A549 (cell line): ENCODE data around the gene GINS1. TPM values are rescaled to one million over a fixed set of nuclear protein-coding genes. Genes with fewer than 3 reads are reported as not detected.

ENCODE experiments used
- ATAC-seq, 2 experiments: fragments of 200-7000 bp in 1 of 2; fragments of >200 bp in 1 of 2; cut with Nextera tagmentation in 1 of 2; cut with Tn5 transposase in 1 of 2; 3 replicates each; pipeline versions ENCODE4 v1.8.0 to v1.9.1; 2018 to 2020; ENCODE audit warnings: mild to moderate bottlenecking in 1 of 2, moderate library complexity in 1 of 2
- CTCF ChIA-PET: fragments of 300-600 bp; sonication (Branson Sonifier 250); formaldehyde crosslinking; extraction: SDS; loops from one replicate; lab custom pipeline; 2021; ENCODE audit warnings: antibody characterized with exemption, inconsistent platforms; lab: Yijun Ruan, JAX
- POLR2A ChIA-PET: fragments of 350-600 bp; formaldehyde crosslinking; extraction: SDS; loops from one replicate; lab custom pipeline; 2021; ENCODE audit warnings: antibody characterized with exemption, inconsistent platforms; lab: Yijun Ruan, JAX
- DNase-seq, 2 experiments: peaks; one replicate each; pipeline versions ENCODE4 v3.0.0 to v3.0.0-alpha.2; 2011 to 2016; ENCODE audit warnings: low read depth in 1 of 2, low spot score in 1 of 2
- FAIRE-seq: peaks from 2 replicates; lab custom pipeline; 2011; peaks lifted over from hg19 to GRCh38; lab: Jason Lieb, UNC
- H3K27ac ChIP-seq, 2 experiments: fragments of >200 bp; sonication (Bioruptor Twin); formaldehyde crosslinking; 3 replicates each; pipeline ENCODE4 v1.5.1; 2016 to 2017
- H3K4me1 ChIP-seq: fragments of >200 bp; sonication (Bioruptor Twin); formaldehyde crosslinking; 3 replicates; pipeline ENCODE4 v1.6.1; 2016
- H3K4me2 ChIP-seq: fragments of >200 bp; sonication (Bioruptor Twin); formaldehyde crosslinking; 3 replicates; pipeline ENCODE4 v1.6.1; 2016
- H3K4me3 ChIP-seq: fragments of >200 bp; sonication (Bioruptor Twin); formaldehyde crosslinking; 3 replicates; pipeline ENCODE4 v1.5.1; 2016
- H3K9me3 ChIP-seq: fragments of >200 bp; sonication (Bioruptor Twin); formaldehyde crosslinking; 3 replicates; pipeline ENCODE4 v1.6.1; 2016
- ATOH8 ChIP-seq: fragments of 250-450 bp; sonication (Bioruptor Pico); IDR thresholded peaks from 2 replicates; pipeline ENCODE4 v1.5.0; 2020; ENCODE audit warnings: low read depth, mild to moderate bottlenecking, moderate library complexity
- CBX2 ChIP-seq: fragments of 200-600 bp; sonication (generic); IDR thresholded peaks from 2 replicates; pipeline ENCODE4 v1.6.1; 2016; ENCODE audit warnings: low read depth, mild to moderate bottlenecking, borderline replicate concordance
- CBX8 ChIP-seq: fragments of 200-600 bp; sonication (generic); IDR thresholded peaks from 2 replicates; pipeline ENCODE4 v1.6.1; 2016
- E2F6 ChIP-seq: IDR thresholded peaks from 2 replicates; pipeline ENCODE4 v1.6.1; 2012; ENCODE audit warnings: low read depth, borderline replicate concordance
- EHMT2 ChIP-seq: fragments of 200-600 bp; sonication (generic); IDR thresholded peaks from 2 replicates; pipeline ENCODE4 v1.6.1; 2016; ENCODE audit warnings: antibody characterized with exemption, low read depth, mild to moderate bottlenecking, moderate library complexity
- ELK1 ChIP-seq: fragments of 150-350 bp; IDR thresholded peaks from 2 replicates; pipeline ENCODE4 v1.6.1; 2014; ENCODE audit warnings: low read depth, mild to moderate bottlenecking, low read length
- EP300 ChIP-seq, 2 experiments: fragments of >200 bp; sonication (Bioruptor Twin); formaldehyde crosslinking; IDR thresholded peaks; 2 replicates in 1 of 2; 3 replicates in 1 of 2; pipeline ENCODE4 v1.6.1; 2016 to 2017
- ESRRA ChIP-seq: fragments of 150-350 bp; IDR thresholded peaks from 2 replicates; pipeline ENCODE4 v1.6.1; 2014; ENCODE audit warnings: mild to moderate bottlenecking, low read length, borderline replicate concordance
- FOSB ChIP-seq: fragments of 250-450 bp; sonication (Bioruptor Pico); IDR thresholded peaks from 2 replicates; pipeline ENCODE4 v1.5.0; 2020; ENCODE audit warnings: mild to moderate bottlenecking, moderate library complexity
- GATA3 ChIP-seq: IDR thresholded peaks from 2 replicates; pipeline ENCODE4 v1.6.1; 2012; ENCODE audit warnings: borderline replicate concordance
- HDAC2 ChIP-seq: fragments of 200-600 bp; sonication (generic); IDR thresholded peaks from 2 replicates; pipeline ENCODE4 v1.6.1; 2016
- JUN ChIP-seq, 2 experiments: fragments of >200 bp; sonication (Bioruptor Twin); formaldehyde crosslinking; IDR thresholded peaks; 2 replicates in 1 of 2; 3 replicates in 1 of 2; pipeline ENCODE4 v1.6.1; 2016 to 2017
- JUNB ChIP-seq: fragments of >200 bp; sonication (Bioruptor Twin); formaldehyde crosslinking; IDR thresholded peaks from 2 replicates; pipeline ENCODE4 v1.6.1; 2016
- MAFK ChIP-seq: fragments of 450-650 bp; IDR thresholded peaks from 2 replicates; pipeline ENCODE4 v1.6.1; 2014; ENCODE audit not compliant: partially characterized antibody
- MAZ ChIP-seq: fragments of 150-350 bp; IDR thresholded peaks from 2 replicates; pipeline ENCODE4 v1.6.1; 2014; ENCODE audit warnings: antibody characterized with exemption, low read depth, low read length, borderline replicate concordance
- MYC ChIP-seq: IDR thresholded peaks from 2 replicates; pipeline ENCODE4 v1.6.1; 2012; ENCODE audit warnings: mild to moderate bottlenecking, inconsistent platforms, low read length, improper control_type of control experiment, borderline replicate concordance
- PBX3 ChIP-seq: IDR thresholded peaks from 2 replicates; pipeline ENCODE4 v1.6.1; 2012
- PHF8 ChIP-seq: fragments of 200-600 bp; sonication (generic); IDR thresholded peaks from 2 replicates; pipeline ENCODE4 v1.6.1; 2016; ENCODE audit warnings: low read depth, mild to moderate bottlenecking, antibody characterized with exemption, moderate library complexity, borderline replicate concordance
- POLR2A ChIP-seq: IDR thresholded peaks from 2 replicates; pipeline ENCODE4 v1.6.1; 2012; ENCODE audit warnings: mild to moderate bottlenecking, low read length
- POLR2AphosphoS2 ChIP-seq: conservative IDR thresholded peaks from 2 replicates; pipeline ENCODE4 v1.6.1; 2012; ENCODE audit warnings: low read length, improper control_type of control experiment, inconsistent platforms
- RARB ChIP-seq: fragments of 250-450 bp; sonication (Bioruptor Pico); IDR thresholded peaks from 2 replicates; pipeline ENCODE4 v1.8.0; 2021; ENCODE audit warnings: mild to moderate bottlenecking, moderate library complexity
- RCOR1 ChIP-seq: fragments of 150-350 bp; IDR thresholded peaks from 2 replicates; pipeline ENCODE4 v1.6.1; 2014; ENCODE audit warnings: antibody characterized with exemption, low read length, low read depth
- SMC3 ChIP-seq: fragments of >200 bp; sonication (Bioruptor Twin); formaldehyde crosslinking; IDR thresholded peaks from 3 replicates; pipeline ENCODE4 v1.6.1; 2018; ENCODE audit warnings: inconsistent platforms
- TP53 ChIP-seq: fragments of 250-450 bp; sonication (Bioruptor Pico); IDR thresholded peaks from 2 replicates; pipeline ENCODE4 v1.5.0; 2021; ENCODE audit warnings: mild to moderate bottlenecking, moderate library complexity
- WGBS: methylation state at CpG from one replicate; pipeline ENCODE4 v1.1.6; 2017; ENCODE audit errors: missing lambda C conversion rate; 5-methylcytosine and 5-hydroxymethylcytosine counted together
- polyA plus RNA-seq, 4 experiments: library from polyadenylated mRNA; depleted of rRNA in 3 of 4; stranded (reverse); fragments of >200 nt; fragmentation: RNase III in 1 of 4; extraction: RNeasy Plus Mini Kit Qiagen cat#74134 plus additional on column Dnase treatment in 1 of 4; gene quantifications; 2 replicates in 3 of 4; 3 replicates in 1 of 4; pipeline ENCODE4 v1.2.3, GENCODE V29; 2011 to 2017

The GINS1 gene
- polyA plus RNA-seq, 2 of the 4 experiments (the other 2 are of a cell fraction), result 34.2 to 46.4 TPM

- H3K4me1 ChIP-seq, result no peaks in the 10 kb centered on the region
- TF ChIP-seq FOSB (CRISPR knock-in tag) (no peak), JUNB (no peak), TP53 (no peak), CBX2 (no peak)
- no peak overlapping the region for H3K27ac ChIP-seq
- H3K4me3 ChIP-seq, result no peak overlapping the region
- DNase-seq (no peak), FAIRE-seq (no peak), ATAC-seq (no peak)
- H3K9me3 ChIP-seq, result no peaks in the 10 kb centered on the region
- 72% methylated on average over 9 of the region's 9 CpGs for WGBS
- CTCF ChIA-PET, result interaction anchor here (3.0 kb wide), 1 partner anchor 9 kb away, joined by 11 read pairs; no protein-coding TSS in a partner anchor
- POLR2A ChIA-PET, result no interaction called here
- no peak overlapping the region for H3K4me2 ChIP-seq
Measured at GRCh38 chr20:25461281-25461650, 53.8 kb downstream of the GINS1 start.

- WGBS, result 88% methylated on average over 18 of the region's 18 CpGs
- ChIA-PET POLR2A (no interaction called here), CTCF (interaction anchor here (0.6 to 3.0 kb wide), 2 partner anchors 8 to 45 kb away, joined by 3 to 11 read pairs; no protein-coding TSS in a partner anchor)
- Histone ChIP-seq H3K27ac (no peak overlapping the region), H3K4me2 (no peak overlapping the region), H3K9me3 (no peaks in the 10 kb centered on the region), H3K4me3 (no peak overlapping the region), H3K4me1 (no peaks in the 10 kb centered on the region)
- no peak for ATAC-seq
- TF ChIP-seq PBX3 (no peak), E2F6 (no peak), MYC (no peak), ESRRA (no peak), POLR2AphosphoS2 (no peak), FOSB (CRISPR knock-in tag) (no peak), GATA3 (no peak), TP53 (no peak), EP300 (IDR thresholded peaks at IDR 0.05) (no peak), MAFK (no peak), MAZ (no peak), ELK1 (no peak), ATOH8 (no peak), CBX8 (no peak), POLR2A (no peak), JUN (IDR thresholded peaks at IDR 0.05) (no peak), SMC3 (no peak), RCOR1 (no peak)
- no peak for FAIRE-seq
- no peak for DNase-seq
Measured at GRCh38 chr20:25461786-25462545, 54.5 kb downstream of the GINS1 start.

GRCh38 chr20:25464501-25465242 is 57.2 kb downstream of the GINS1 start:
- no peaks in the 10 kb centered on the region for H3K9me3 ChIP-seq
- no peak for TF ChIP-seq POLR2A
- TF ChIP-seq EHMT2, result no peak
- TF ChIP-seq RARB (CRISPR knock-in tag), result no peak
- TF ChIP-seq PHF8, result no peak
- TF ChIP-seq HDAC2, result no peak
- TF ChIP-seq, all 56 proteins: peak for 0
- H3K4me1 ChIP-seq, result no peaks in the 10 kb centered on the region
- FAIRE-seq (no peak), DNase-seq (no peak), ATAC-seq (no peak)
- no peak overlapping the region for H3K4me3 ChIP-seq
- no peak overlapping the region for H3K27ac ChIP-seq
- no peak overlapping the region for H3K4me2 ChIP-seq
- CTCF ChIA-PET, result interaction anchor here (1.0 to 1.9 kb wide), 3 partner anchors 11 to 170 kb away, joined by 3 to 6 read pairs (median 5); no protein-coding TSS in a partner anchor
- POLR2A ChIA-PET, result no interaction called here
- WGBS, result 87% methylated on average over 13 of the region's 13 CpGs
